ENCODE results near the gene LRMDA. TPM values are rescaled to one million over a fixed set of nuclear protein-coding genes. Genes with fewer than 3 reads are reported as not detected.

Gene LRMDA
- total and polyA plus RNA-seq, 2 of the 13 experiments (the other 11 are each of a cell fraction or from before 2014, with no cell fraction given) = 13.4 to 22.0 TPM

DNA sequence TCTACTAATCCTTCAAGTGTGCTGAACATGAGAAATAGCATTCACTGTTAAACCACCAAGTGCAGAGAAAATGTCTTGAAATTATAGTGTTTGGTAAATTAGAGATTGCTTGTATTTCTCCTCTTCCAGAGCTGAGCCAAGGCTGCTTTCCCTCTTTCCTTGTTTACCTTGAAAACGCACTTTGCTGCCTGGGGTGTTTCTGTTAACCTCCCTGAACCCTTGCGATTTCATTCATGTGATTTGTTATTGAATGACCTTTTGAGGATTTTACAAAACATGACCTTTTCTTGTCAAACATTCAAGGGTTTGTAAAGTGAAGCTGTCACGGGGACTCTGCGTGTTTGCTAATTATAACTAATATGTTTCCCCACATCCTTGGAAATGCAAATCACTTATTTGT is 169.4 kb downstream of the LRMDA start (continued):
- TF ChIP-seq, protein P1, sequence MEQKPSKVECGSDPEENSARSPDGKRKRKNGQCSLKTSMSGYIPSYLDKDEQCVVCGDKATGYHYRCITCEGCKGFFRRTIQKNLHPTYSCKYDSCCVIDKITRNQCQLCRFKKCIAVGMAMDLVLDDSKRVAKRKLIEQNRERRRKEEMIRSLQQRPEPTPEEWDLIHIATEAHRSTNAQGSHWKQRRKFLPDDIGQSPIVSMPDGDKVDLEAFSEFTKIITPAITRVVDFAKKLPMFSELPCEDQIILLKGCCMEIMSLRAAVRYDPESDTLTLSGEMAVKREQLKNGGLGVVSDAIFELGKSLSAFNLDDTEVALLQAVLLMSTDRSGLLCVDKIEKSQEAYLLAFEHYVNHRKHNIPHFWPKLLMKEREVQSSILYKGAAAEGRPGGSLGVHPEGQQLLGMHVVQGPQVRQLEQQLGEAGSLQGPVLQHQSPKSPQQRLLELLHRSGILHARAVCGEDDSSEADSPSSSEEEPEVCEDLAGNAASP (CRISPR knock-in tag; IDR thresholded peaks at IDR 0.05; ENCODE audit: borderline replicate concordance) = no peak; the same call in 1 of the 2 replicates
- TF ChIP-seq, protein P2, sequence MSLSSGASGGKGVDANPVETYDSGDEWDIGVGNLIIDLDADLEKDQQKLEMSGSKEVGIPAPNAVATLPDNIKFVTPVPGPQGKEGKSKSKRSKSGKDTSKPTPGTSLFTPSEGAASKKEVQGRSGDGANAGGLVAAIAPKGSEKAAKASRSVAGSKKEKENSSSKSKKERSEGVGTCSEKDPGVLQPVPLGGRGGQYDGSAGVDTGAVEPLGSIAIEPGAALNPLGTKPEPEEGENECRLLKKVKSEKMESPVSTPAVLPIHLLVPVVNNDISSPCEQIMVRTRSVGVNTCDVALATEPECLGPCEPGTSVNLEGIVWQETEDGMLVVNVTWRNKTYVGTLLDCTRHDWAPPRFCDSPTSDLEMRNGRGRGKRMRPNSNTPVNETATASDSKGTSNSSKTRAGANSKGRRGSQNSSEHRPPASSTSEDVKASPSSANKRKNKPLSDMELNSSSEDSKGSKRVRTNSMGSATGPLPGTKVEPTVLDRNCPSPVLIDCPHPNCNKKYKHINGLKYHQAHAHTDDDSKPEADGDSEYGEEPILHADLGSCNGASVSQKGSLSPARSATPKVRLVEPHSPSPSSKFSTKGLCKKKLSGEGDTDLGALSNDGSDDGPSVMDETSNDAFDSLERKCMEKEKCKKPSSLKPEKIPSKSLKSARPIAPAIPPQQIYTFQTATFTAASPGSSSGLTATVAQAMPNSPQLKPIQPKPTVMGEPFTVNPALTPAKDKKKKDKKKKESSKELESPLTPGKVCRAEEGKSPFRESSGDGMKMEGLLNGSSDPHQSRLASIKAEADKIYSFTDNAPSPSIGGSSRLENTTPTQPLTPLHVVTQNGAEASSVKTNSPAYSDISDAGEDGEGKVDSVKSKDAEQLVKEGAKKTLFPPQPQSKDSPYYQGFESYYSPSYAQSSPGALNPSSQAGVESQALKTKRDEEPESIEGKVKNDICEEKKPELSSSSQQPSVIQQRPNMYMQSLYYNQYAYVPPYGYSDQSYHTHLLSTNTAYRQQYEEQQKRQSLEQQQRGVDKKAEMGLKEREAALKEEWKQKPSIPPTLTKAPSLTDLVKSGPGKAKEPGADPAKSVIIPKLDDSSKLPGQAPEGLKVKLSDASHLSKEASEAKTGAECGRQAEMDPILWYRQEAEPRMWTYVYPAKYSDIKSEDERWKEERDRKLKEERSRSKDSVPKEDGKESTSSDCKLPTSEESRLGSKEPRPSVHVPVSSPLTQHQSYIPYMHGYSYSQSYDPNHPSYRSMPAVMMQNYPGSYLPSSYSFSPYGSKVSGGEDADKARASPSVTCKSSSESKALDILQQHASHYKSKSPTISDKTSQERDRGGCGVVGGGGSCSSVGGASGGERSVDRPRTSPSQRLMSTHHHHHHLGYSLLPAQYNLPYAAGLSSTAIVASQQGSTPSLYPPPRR (CRISPR knock-in tag; IDR thresholded peaks at IDR 0.05; ENCODE audit: borderline replicate concordance) = peak; percentile 50; the same call in 1 of the 2 replicates
- TF ChIP-seq, protein P3, sequence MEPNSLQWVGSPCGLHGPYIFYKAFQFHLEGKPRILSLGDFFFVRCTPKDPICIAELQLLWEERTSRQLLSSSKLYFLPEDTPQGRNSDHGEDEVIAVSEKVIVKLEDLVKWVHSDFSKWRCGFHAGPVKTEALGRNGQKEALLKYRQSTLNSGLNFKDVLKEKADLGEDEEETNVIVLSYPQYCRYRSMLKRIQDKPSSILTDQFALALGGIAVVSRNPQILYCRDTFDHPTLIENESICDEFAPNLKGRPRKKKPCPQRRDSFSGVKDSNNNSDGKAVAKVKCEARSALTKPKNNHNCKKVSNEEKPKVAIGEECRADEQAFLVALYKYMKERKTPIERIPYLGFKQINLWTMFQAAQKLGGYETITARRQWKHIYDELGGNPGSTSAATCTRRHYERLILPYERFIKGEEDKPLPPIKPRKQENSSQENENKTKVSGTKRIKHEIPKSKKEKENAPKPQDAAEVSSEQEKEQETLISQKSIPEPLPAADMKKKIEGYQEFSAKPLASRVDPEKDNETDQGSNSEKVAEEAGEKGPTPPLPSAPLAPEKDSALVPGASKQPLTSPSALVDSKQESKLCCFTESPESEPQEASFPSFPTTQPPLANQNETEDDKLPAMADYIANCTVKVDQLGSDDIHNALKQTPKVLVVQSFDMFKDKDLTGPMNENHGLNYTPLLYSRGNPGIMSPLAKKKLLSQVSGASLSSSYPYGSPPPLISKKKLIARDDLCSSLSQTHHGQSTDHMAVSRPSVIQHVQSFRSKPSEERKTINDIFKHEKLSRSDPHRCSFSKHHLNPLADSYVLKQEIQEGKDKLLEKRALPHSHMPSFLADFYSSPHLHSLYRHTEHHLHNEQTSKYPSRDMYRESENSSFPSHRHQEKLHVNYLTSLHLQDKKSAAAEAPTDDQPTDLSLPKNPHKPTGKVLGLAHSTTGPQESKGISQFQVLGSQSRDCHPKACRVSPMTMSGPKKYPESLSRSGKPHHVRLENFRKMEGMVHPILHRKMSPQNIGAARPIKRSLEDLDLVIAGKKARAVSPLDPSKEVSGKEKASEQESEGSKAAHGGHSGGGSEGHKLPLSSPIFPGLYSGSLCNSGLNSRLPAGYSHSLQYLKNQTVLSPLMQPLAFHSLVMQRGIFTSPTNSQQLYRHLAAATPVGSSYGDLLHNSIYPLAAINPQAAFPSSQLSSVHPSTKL (CRISPR knock-in tag; IDR thresholded peaks at IDR 0.05) = peak; percentile 70
- TF ChIP-seq KDM1A (CRISPR knock-in tag; IDR thresholded peaks at IDR 0.05) = no peak
- no peak for TF ChIP-seq SIN3A (IDR thresholded peaks at IDR 0.05; ENCODE audit: borderline replicate concordance, low read depth, low read length)
- TF ChIP-seq ZNF614 (CRISPR knock-in tag; IDR thresholded peaks at IDR 0.05; ENCODE audit: borderline replicate concordance) = no peak
- peak; percentile 50; the same call in 1 of the 2 replicates for TF ChIP-seq FOXO1 (CRISPR knock-in tag; IDR thresholded peaks at IDR 0.05)
- TF ChIP-seq, protein P4, sequence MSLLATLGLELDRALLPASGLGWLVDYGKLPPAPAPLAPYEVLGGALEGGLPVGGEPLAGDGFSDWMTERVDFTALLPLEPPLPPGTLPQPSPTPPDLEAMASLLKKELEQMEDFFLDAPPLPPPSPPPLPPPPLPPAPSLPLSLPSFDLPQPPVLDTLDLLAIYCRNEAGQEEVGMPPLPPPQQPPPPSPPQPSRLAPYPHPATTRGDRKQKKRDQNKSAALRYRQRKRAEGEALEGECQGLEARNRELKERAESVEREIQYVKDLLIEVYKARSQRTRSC (CRISPR knock-in tag; IDR thresholded peaks at IDR 0.05; ENCODE audit: low read depth) = no peak
- 0 out of 2 replicates have a peak, but pooled peaks have one; percentile 59 for TF ChIP-seq MEF2D (CRISPR knock-in tag; IDR thresholded peaks at IDR 0.05)
- TF ChIP-seq ZNF782 (CRISPR knock-in tag; IDR thresholded peaks at IDR 0.05; ENCODE audit: borderline replicate concordance) = no peak
- TF ChIP-seq POLR2G (IDR thresholded peaks at IDR 0.05; ENCODE audit: low read depth, low read length) = no peak
- TF ChIP-seq, protein P5, sequence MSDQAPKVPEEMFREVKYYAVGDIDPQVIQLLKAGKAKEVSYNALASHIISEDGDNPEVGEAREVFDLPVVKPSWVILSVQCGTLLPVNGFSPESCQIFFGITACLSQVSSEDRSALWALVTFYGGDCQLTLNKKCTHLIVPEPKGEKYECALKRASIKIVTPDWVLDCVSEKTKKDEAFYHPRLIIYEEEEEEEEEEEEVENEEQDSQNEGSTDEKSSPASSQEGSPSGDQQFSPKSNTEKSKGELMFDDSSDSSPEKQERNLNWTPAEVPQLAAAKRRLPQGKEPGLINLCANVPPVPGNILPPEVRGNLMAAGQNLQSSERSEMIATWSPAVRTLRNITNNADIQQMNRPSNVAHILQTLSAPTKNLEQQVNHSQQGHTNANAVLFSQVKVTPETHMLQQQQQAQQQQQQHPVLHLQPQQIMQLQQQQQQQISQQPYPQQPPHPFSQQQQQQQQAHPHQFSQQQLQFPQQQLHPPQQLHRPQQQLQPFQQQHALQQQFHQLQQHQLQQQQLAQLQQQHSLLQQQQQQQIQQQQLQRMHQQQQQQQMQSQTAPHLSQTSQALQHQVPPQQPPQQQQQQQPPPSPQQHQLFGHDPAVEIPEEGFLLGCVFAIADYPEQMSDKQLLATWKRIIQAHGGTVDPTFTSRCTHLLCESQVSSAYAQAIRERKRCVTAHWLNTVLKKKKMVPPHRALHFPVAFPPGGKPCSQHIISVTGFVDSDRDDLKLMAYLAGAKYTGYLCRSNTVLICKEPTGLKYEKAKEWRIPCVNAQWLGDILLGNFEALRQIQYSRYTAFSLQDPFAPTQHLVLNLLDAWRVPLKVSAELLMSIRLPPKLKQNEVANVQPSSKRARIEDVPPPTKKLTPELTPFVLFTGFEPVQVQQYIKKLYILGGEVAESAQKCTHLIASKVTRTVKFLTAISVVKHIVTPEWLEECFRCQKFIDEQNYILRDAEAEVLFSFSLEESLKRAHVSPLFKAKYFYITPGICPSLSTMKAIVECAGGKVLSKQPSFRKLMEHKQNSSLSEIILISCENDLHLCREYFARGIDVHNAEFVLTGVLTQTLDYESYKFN (CRISPR knock-in tag; conservative IDR thresholded peaks at IDR 0.05) = peak; percentile 47
- peak; percentile 86 for TF ChIP-seq RARA (CRISPR knock-in tag; IDR thresholded peaks at IDR 0.05)
- TF ChIP-seq RXRB (CRISPR knock-in tag; IDR thresholded peaks at IDR 0.05; ENCODE audit: borderline replicate concordance) = peak; percentile 56; the same call in 1 of the 2 replicates
- peak; percentile 70; the same call in 1 of the 2 replicates for TF ChIP-seq MIXL1 (CRISPR knock-in tag; IDR thresholded peaks at IDR 0.05)

Measured in HepG2 (cell line).